GM23338 (cell line): ENCODE results near the gene LDHA. TPM values are rescaled to one million over a fixed set of nuclear protein-coding genes. Genes with fewer than 3 reads are reported as not detected.

Source experiments
- ATAC-seq: fragments of 200-7000 bp; cut with Tn5 transposase; 3 replicates; pipeline ENCODE4 v1.9.1; 2020
- DNase-seq: peaks from one replicate; pipeline ENCODE4 v3.0.0-alpha.2; 2015; ENCODE audit warnings: low spot score
- H2AFZ ChIP-seq: fragments of 200-600 bp; sonication (generic); 2 replicates; pipeline ENCODE4 v1.8.0; 2016; ENCODE audit warnings: antibody characterized with exemption, mild to moderate bottlenecking, moderate library complexity
- H3F3A ChIP-seq: fragments of 200-600 bp; sonication (generic); replicated peaks from 2 replicates; pipeline ENCODE4 v1.8.0; 2017; ENCODE audit warnings: antibody characterized with exemption, mixed run types, low read depth
- H3K27ac ChIP-seq: fragments of 200-600 bp; sonication (generic); 2 replicates; pipeline ENCODE4 v1.6.1; 2016; ENCODE audit warnings: low read depth
- H3K27me3 ChIP-seq: fragments of 200-600 bp; sonication (generic); 2 replicates; pipeline ENCODE4 v1.8.0; 2016; ENCODE audit warnings: mild to moderate bottlenecking, mixed run types, moderate library complexity; ENCODE audit not compliant: insufficient read depth
- H3K36me3 ChIP-seq: fragments of 200-600 bp; sonication (generic); 2 replicates; pipeline ENCODE4 v1.8.0; 2016; ENCODE audit warnings: mild to moderate bottlenecking; ENCODE audit not compliant: insufficient read depth
- H3K4me1 ChIP-seq: fragments of 200-600 bp; sonication (generic); 2 replicates; pipeline ENCODE4 v1.8.0; 2016; ENCODE audit warnings: mild to moderate bottlenecking, moderate library complexity; ENCODE audit not compliant: insufficient read depth
- H3K4me2 ChIP-seq: fragments of 200-600 bp; sonication (generic); 2 replicates; pipeline ENCODE4 v1.7.1; 2017; ENCODE audit warnings: mixed run types
- H3K4me3 ChIP-seq: fragments of 200-600 bp; sonication (generic); 2 replicates; pipeline ENCODE4 v1.6.1; 2016; ENCODE audit warnings: mixed run types
- H3K79me2 ChIP-seq: fragments of 200-600 bp; sonication (generic); replicated peaks from 2 replicates; pipeline ENCODE4 v1.8.0; 2017; ENCODE audit warnings: mild to moderate bottlenecking; ENCODE audit not compliant: insufficient read depth
- H3K9me2 ChIP-seq: fragments of 200-600 bp; sonication (generic); 2 replicates; pipeline ENCODE4 v1.8.0; 2017; ENCODE audit not compliant: insufficient read depth
- H4K20me1 ChIP-seq: fragments of 200-600 bp; sonication (generic); replicated peaks from 2 replicates; pipeline ENCODE4 v1.8.0; 2017; ENCODE audit warnings: mild to moderate bottlenecking; ENCODE audit not compliant: insufficient read depth
- H3K27ac Mint-ChIP-seq: 2 replicates; pipeline ENCODE4 v1.8.0; 2020; ENCODE audit warnings: inconsistent platforms, mild to moderate bottlenecking, moderate library complexity, mixed read lengths
- H3K27me3 Mint-ChIP-seq: 3 replicates; pipeline ENCODE4 v1.8.0; 2022; ENCODE audit warnings: low read depth, mild to moderate bottlenecking, moderate library complexity, mixed read lengths, inconsistent platforms; ENCODE audit not compliant: insufficient read depth, poor library complexity
- H3K36me3 Mint-ChIP-seq: 3 replicates; pipeline ENCODE4 v1.8.0; 2021; ENCODE audit warnings: low read depth, mild to moderate bottlenecking, inconsistent platforms, moderate library complexity, mixed read lengths
- H3K4me1 Mint-ChIP-seq: 3 replicates; pipeline ENCODE4 v1.8.0; 2020; ENCODE audit warnings: mild to moderate bottlenecking, inconsistent platforms, mixed read lengths
- H3K4me3 Mint-ChIP-seq: 3 replicates; pipeline ENCODE4 v1.8.0; 2021; ENCODE audit warnings: moderate library complexity, mild to moderate bottlenecking, inconsistent platforms, mixed read lengths
- H3K9me3 Mint-ChIP-seq: 3 replicates; pipeline ENCODE4 v1.8.0; 2020; ENCODE audit warnings: moderate library complexity, mild to moderate bottlenecking, inconsistent platforms, mixed read lengths
- CREB1 ChIP-seq: fragments of 250-450 bp; sonication (Bioruptor Pico); IDR thresholded peaks from 2 replicates; pipeline ENCODE4 v1.5.0; 2020; ENCODE audit warnings: low read depth, mild to moderate bottlenecking, moderate library complexity
- ETS1 ChIP-seq: IDR thresholded peaks from 2 replicates; pipeline ENCODE4 v1.6.1; 2016; ENCODE audit warnings: antibody characterized with exemption
- EZH2 ChIP-seq: fragments of 200-600 bp; sonication (generic); IDR thresholded peaks from one replicate; pipeline ENCODE4 v1.8.0; 2017; ENCODE audit warnings: antibody characterized with exemption, mild to moderate bottlenecking, low read depth; ENCODE audit not compliant: unreplicated experiment
- EZH2phosphoT487 ChIP-seq: fragments of 200-600 bp; sonication (generic); IDR thresholded peaks from one replicate; pipeline ENCODE4 v1.8.1; 2018; ENCODE audit warnings: antibody characterized with exemption; ENCODE audit not compliant: unreplicated experiment
- JUNB ChIP-seq: IDR thresholded peaks from one replicate; pipeline ENCODE4 v1.6.1; 2016; ENCODE audit warnings: antibody characterized with exemption; ENCODE audit not compliant: unreplicated experiment
- NANOG ChIP-seq: IDR thresholded peaks from 2 replicates; pipeline ENCODE4 v1.6.1; 2016; ENCODE audit warnings: antibody characterized with exemption, borderline replicate concordance
- REST ChIP-seq: IDR thresholded peaks from one replicate; pipeline ENCODE4 v1.6.1; 2018; ENCODE audit warnings: antibody characterized with exemption; ENCODE audit not compliant: unreplicated experiment
- STAT1 ChIP-seq: IDR thresholded peaks from one replicate; pipeline ENCODE4 v1.6.1; 2016; ENCODE audit warnings: antibody characterized with exemption; ENCODE audit not compliant: unreplicated experiment
- ZNF462 ChIP-seq: fragments of 250-450 bp; sonication (Bioruptor Pico); IDR thresholded peaks from 2 replicates; pipeline ENCODE4 v1.5.0; 2020; ENCODE audit warnings: mild to moderate bottlenecking, moderate library complexity
- polyA plus RNA-seq: library from polyadenylated mRNA; unstranded; fragments of >200 nt; fragmentation: Nextera tagmentation; extraction: Ambion mirVana; gene quantifications from 2 replicates; pipeline ENCODE4 v1.2.1, GENCODE V29; 2016
- total RNA-seq: library from RNA; depleted of rRNA; stranded (reverse); fragments of >200 nt; shearing (Covaris generic); gene quantifications from 2 replicates; pipeline ENCODE4 v1.2.3, GENCODE V29; 2014

Gene LDHA
- total and polyA plus RNA-seq, 2 experiments from 2014 or later: 432 to 467 TPM

GRCh38 chr11:18393581-18394274 lies 635 bp upstream of the LDHA start:
- no peaks in the 10 kb centered on the region for H3K9me2 ChIP-seq
- peaks cover 39% of the 10 kb centered on the region for H3K79me2 ChIP-seq
- H3F3A ChIP-seq: peaks cover 8% of the 10 kb centered on the region
- DNase-seq: no peak
- peaks cover 25% of the 10 kb centered on the region for H3K27me3 Mint-ChIP-seq
- TF ChIP-seq ETS1 (no peak), JUNB (no peak), STAT1 (no peak), CREB1 (no peak), EZH2phosphoT487 (no peak), REST (no peak), NANOG (no peak), EZH2 (no peak), ZNF462 (no peak)
- peak overlapping the region; percentile 97 for H2AFZ ChIP-seq
- H3K36me3 ChIP-seq: peaks cover 16% of the 10 kb centered on the region
- peaks cover 9% of the 10 kb centered on the region for H3K27me3 ChIP-seq
- ATAC-seq: no peak
- peak overlapping the region; percentile 69 for H3K4me3 ChIP-seq
- H3K36me3 Mint-ChIP-seq: peaks cover 26% of the 10 kb centered on the region
- peak overlapping the region; percentile 98 for H3K4me3 Mint-ChIP-seq
- no peak overlapping the region for H3K27ac ChIP-seq
- H3K27ac Mint-ChIP-seq: no peak overlapping the region
- H4K20me1 ChIP-seq: no peaks in the 10 kb centered on the region
- H3K4me1 Mint-ChIP-seq: peaks cover 12% of the 10 kb centered on the region
- no peaks in the 10 kb centered on the region for H3K9me3 Mint-ChIP-seq
- H3K4me1 ChIP-seq: peaks cover 5% of the 10 kb centered on the region
- H3K4me2 ChIP-seq: peak overlapping the region; percentile 96
